Measurements from ENCODE around the gene FAM124A.
A peak's percentile ranks its signal among the peaks of the same experiment; 100 is the strongest.

FAM124A gene

DNA sequence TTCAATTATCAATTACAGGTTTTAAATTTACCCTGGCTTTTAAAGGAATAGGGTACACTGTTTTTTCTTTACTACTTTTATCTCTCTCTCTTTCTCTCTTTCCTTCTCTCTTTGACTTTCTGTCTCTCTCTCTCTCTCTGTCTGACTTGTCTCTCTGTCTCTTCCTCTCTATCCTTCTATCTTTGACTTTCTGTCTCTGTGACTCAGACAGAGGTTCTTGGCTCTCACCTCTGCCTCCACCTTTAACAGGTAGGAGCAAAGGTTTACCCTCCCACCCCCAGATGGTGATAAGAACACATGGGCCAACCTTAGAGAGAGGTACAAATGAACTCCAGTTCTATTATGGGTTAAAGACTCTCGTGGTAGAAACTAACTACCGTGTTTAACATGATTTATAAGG, 20.3 kb upstream of the FAM124A start:
- no peak overlapping the region for H3K27ac Mint-ChIP-seq

DNA sequence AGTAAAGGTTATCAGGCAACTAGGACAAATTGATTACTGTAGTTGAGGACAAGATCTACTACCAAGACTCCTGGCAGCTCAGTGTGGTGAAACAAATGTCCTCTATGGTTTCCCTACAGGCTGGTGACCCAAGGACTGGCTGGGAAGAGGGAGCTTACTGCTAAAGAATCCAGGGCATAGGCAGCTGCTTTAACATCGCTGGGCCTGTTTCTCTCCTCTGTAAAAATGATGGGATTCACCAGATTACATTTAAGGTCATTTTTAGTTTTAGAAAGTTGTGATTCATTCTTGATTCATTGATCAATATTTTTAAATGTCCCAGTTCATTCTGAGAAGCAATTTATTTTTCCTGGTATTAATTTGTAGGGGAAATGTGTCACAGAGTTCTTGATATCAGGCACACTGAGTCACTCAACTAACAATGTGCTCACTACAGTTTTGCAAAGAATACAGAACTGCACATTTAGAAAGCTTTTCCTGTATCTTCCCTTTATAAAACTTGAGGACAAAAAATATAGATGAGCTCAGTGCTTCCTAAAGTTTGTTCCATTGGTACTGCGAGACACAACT, 19.6 kb upstream of the FAM124A start:
- Mint-ChIP-seq H3K36me3 (ENCODE audit: insufficient read depth) (no peaks in the 10 kb centered on the region), H3K27ac (no peak overlapping the region), H3K4me1 (ENCODE audit: low read depth in 2 of 2) (no peaks in the 10 kb centered on the region), H3K9me3 (peaks cover 0 to 4% of the 10 kb centered on the region in 2 donors), H3K4me3 (no peak overlapping the region), H3K27me3 (peaks cover 34 to 38% of the 10 kb centered on the region in 2 donors)
- ATAC-seq (replicated peaks) (no peak), DNase-seq (no peak)

More for the DNA sequence above, 20.3 kb upstream of the FAM124A start:
- H3K36me3 Mint-ChIP-seq (ENCODE audit: insufficient read depth), result no peaks in the 10 kb centered on the region
- DNase-seq, result no peak
- peaks cover 32 to 37% of the 10 kb centered on the region in 2 donors for H3K27me3 Mint-ChIP-seq
- peaks cover 0 to 4% of the 10 kb centered on the region in 2 donors for H3K9me3 Mint-ChIP-seq
- H3K4me3 Mint-ChIP-seq, result no peak overlapping the region
- no peak for ATAC-seq (replicated peaks)
- no peaks in the 10 kb centered on the region for H3K4me1 Mint-ChIP-seq (ENCODE audit: low read depth in 2 of 2)

DNA sequence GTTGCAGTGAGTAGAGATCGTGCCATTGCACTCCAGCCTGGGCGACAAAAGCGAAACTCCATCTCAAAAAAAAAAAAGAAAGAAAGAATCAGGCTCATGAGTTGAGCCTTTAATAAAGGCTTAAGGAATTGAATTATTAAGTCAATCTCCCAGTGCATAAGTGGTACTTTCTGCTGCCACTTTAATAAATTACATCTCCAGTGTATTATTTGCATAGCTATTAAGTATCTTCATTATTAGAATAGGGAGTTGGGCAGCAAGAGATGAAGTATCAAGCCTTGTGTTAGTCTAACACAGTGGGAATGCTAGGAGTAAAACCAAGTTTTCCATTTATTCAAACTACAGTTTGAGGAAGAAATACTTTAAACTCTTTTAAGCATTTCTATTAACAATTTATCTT, 15.6 kb upstream of the FAM124A start:
- no peaks in the 10 kb centered on the region for H3K9me3 Mint-ChIP-seq
- H3K36me3 Mint-ChIP-seq (ENCODE audit: insufficient read depth), result no peaks in the 10 kb centered on the region
- ATAC-seq (replicated peaks), result no peak
- H3K4me1 Mint-ChIP-seq (ENCODE audit: low read depth in 2 of 2), result no peaks in the 10 kb centered on the region
- no peak overlapping the region for H3K27ac Mint-ChIP-seq
- H3K27me3 Mint-ChIP-seq, result peaks cover 61 to 65% of the 10 kb centered on the region in 2 donors
- no peak for DNase-seq
- H3K4me3 Mint-ChIP-seq, result no peak overlapping the region

DNA sequence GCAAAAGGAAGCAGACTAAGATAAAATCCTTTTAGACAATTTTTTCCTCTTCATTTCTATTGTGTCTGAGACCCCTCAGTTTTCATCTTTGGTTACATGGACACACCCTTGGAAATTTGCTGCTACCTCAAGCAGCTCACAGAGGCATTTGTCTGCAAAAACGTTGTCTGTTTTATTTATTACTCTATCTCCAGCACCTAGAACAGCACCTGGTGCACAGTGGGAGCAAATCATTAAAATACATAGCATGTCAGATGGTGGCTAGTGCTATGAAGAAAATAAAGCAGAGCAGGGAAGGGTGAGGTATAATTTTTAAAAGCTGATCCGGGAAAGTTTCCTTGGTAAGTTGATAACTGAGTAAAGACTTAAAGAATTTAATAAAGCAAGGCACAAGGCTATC, 14.3 kb upstream of the FAM124A start:
- no peak overlapping the region for H3K27ac Mint-ChIP-seq
- no peaks in the 10 kb centered on the region for H3K9me3 Mint-ChIP-seq
- H3K36me3 Mint-ChIP-seq (ENCODE audit: insufficient read depth), result no peaks in the 10 kb centered on the region
- ATAC-seq (replicated peaks), result no peak
- DNase-seq, result no peak
- no peaks in the 10 kb centered on the region for H3K4me1 Mint-ChIP-seq (ENCODE audit: low read depth in 2 of 2)
- no peak overlapping the region for H3K4me3 Mint-ChIP-seq
- H3K27me3 Mint-ChIP-seq, result peaks cover 74 to 78% of the 10 kb centered on the region in 2 donors

DNA sequence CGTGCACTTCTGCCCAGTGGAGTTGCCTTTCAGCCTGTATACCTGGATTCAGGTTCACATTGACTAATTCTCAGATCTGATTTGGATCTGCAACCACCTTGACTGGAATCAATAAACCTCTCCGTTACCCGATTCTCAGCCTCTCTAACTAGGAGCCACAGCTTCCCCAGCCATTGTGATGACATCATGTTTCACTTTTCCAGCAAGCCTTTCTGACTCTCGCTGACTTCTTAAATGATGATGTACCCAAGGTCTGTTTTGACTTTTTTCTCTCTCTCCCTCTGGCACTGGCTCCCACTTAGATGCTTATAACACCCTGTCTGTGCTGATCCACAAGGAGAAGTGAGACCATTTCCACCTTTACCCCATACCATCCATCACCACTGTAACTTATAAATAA, 13.5 kb upstream of the FAM124A start:
- ATAC-seq (replicated peaks) (no peak), DNase-seq (no peak)
- H3K4me3 Mint-ChIP-seq, result no peak overlapping the region
- no peaks in the 10 kb centered on the region for H3K4me1 Mint-ChIP-seq (ENCODE audit: low read depth in 2 of 2)
- peaks cover 71 to 78% of the 10 kb centered on the region in 2 donors for H3K27me3 Mint-ChIP-seq
- H3K9me3 Mint-ChIP-seq, result no peaks in the 10 kb centered on the region
- H3K36me3 Mint-ChIP-seq (ENCODE audit: insufficient read depth), result no peaks in the 10 kb centered on the region
- no peak overlapping the region for H3K27ac Mint-ChIP-seq

DNA sequence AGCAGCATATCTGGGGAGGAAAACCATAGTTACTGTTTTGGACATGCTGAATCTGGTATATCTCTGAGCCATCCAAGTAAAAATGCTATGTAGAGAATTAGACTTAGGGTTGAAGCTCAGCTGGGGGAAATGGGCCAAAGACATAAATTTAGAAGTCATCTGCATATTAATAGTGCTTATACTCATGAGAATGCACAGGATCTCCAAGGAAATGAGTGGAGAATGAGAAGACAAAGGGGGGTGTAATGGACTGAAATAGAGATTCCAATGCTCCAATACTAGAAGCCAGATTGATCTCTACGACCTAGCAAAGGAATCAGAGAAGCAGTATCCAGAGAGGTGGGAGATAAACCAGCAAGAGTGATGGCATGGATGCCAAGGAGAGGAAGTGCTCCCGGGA, 10.3 kb upstream of the FAM124A start:
- H3K4me3 Mint-ChIP-seq, result no peak overlapping the region
- no peaks in the 10 kb centered on the region for H3K36me3 Mint-ChIP-seq (ENCODE audit: insufficient read depth)
- no peak overlapping the region for H3K27ac Mint-ChIP-seq
- no peaks in the 10 kb centered on the region for H3K9me3 Mint-ChIP-seq
- H3K27me3 Mint-ChIP-seq, result peaks cover 69 to 77% of the 10 kb centered on the region in 2 donors
- ATAC-seq (replicated peaks) (no peak), DNase-seq (no peak)
- no peaks in the 10 kb centered on the region for H3K4me1 Mint-ChIP-seq (ENCODE audit: low read depth in 2 of 2)

DNA sequence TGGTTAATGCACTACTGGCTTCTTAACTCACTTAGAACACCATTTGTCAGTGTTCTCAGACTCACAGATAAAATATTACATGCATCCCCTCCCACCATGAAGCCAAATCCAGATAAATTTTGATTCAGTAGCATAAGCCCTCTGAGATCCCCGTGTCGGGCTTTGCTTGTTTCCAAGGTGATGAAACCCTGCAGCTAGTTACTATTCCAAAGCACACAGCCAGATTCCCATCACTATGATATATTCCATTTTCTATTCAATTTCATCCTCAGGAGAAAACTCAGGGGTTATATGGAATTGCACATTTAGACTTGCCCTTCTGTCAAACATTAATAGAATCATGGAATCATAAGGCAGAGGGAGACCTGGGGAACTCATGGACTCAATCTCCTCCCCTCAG, 9.4 kb upstream of the FAM124A start:
- DNase-seq (no peak), ATAC-seq (replicated peaks) (no peak)
- H3K4me1 Mint-ChIP-seq (ENCODE audit: low read depth in 2 of 2), result no peaks in the 10 kb centered on the region
- H3K27ac Mint-ChIP-seq, result no peak overlapping the region
- H3K36me3 Mint-ChIP-seq (ENCODE audit: insufficient read depth), result no peaks in the 10 kb centered on the region
- H3K4me3 Mint-ChIP-seq, result no peak overlapping the region
- no peaks in the 10 kb centered on the region for H3K9me3 Mint-ChIP-seq
- peaks cover 72 to 81% of the 10 kb centered on the region in 2 donors for H3K27me3 Mint-ChIP-seq

DNA sequence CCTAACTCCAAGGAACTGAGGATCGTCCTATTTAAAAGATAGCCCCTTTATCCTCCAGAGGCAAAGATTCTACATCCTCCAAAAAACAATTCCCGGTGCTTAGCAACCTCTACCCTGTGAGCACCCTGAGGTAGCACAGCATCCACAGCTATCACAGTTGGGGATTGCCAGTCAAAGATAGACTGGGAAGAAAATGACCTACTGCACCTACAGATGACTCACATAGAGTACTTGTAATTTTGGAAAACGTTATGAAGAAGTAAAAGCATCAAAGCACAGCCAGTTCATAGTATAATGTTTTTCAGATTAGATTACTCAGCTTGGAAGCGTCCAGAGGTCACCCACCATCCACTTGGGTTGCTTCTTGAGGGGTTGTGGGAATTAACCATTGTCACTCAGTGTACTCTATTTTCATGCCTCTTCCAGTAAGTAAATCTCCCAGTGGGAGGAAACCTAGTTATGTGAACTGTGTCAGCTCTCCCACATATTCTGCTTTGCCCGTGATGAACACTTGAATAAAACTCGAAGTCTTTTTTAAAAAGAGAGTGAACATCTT, 8.9 kb upstream of the FAM124A start:
- Mint-ChIP-seq H3K27ac (no peak overlapping the region), H3K9me3 (no peaks in the 10 kb centered on the region), H3K27me3 (peaks cover 70 to 81% of the 10 kb centered on the region in 2 donors), H3K36me3 (ENCODE audit: insufficient read depth) (no peaks in the 10 kb centered on the region), H3K4me1 (ENCODE audit: low read depth in 2 of 2) (no peaks in the 10 kb centered on the region), H3K4me3 (no peak overlapping the region)
- DNase-seq (no peak), ATAC-seq (replicated peaks) (no peak)

DNA sequence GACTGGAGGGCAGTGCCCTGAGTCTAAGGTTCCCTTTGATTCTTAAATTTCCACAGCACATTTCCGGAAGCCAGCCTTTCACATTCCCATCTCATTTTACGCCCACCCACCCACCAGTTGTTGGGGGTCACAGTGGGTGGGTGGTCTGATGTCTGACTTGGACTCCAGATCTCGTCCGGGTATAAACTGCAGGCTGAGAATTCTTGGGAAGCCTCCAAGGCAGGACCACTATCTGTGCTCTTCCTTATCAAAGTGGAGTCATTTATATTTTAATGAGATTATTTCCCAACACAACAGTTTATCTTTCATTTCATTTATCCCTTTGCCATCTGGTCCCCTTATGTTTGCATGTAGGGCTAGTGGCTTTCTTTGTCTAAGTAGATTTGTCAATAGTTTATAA, 3.6 kb upstream of the FAM124A start:
- no peak for ATAC-seq (replicated peaks)
- no peaks in the 10 kb centered on the region for H3K4me1 Mint-ChIP-seq (ENCODE audit: low read depth in 2 of 2)
- H3K27ac Mint-ChIP-seq, result no peak overlapping the region
- DNase-seq, result no peak
- H3K36me3 Mint-ChIP-seq (ENCODE audit: insufficient read depth), result no peaks in the 10 kb centered on the region
- peaks cover 61 to 69% of the 10 kb centered on the region in 2 donors for H3K27me3 Mint-ChIP-seq
- H3K9me3 Mint-ChIP-seq, result no peaks in the 10 kb centered on the region
- no peak overlapping the region for H3K4me3 Mint-ChIP-seq

DNA sequence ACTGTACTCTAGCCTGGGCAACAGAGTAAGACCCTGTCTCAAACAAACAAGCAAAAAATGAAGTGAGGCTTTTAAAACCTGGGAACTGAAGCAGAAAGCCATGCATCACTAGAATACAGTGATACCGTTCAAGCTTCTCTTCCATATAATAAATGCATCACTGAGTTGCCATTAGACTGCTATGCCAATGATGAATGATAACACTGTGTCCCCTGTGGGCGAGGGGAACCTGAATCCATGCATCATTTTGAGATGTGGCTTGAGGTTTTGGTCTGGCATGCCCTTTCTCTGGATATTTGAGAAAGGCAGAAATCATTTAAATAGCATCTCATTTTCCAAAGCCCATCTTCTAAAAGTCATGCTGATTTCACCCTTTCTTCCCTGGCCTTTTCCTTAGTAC, 1.5 kb upstream of the FAM124A start:
- no peaks in the 10 kb centered on the region for H3K9me3 Mint-ChIP-seq
- H3K36me3 Mint-ChIP-seq (ENCODE audit: insufficient read depth), result no peaks in the 10 kb centered on the region

DNA sequence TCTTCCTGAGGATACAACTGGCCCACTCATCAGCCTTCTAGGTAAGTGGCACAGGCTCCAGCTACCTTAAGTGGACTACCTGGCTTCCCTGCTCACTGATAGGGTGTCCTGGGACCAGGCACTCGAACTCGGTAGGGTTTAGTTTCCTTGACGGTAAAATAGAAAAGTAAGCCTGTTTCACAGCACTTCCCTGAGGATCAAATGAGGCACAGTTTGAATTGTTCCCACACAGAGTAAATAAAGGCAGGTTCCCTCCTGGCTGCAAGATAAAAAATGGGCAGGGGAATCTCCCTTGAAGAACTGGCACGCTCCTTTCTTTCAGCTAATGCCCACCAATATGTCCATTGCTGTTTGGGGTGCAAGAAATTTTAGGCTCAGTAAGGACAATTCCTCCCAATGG, 1.1 kb upstream of the FAM124A start:
- ATAC-seq (replicated peaks), result no peak
- no peak overlapping the region for H3K27ac Mint-ChIP-seq
- no peaks in the 10 kb centered on the region for H3K9me3 Mint-ChIP-seq
- no peaks in the 10 kb centered on the region for H3K36me3 Mint-ChIP-seq (ENCODE audit: insufficient read depth)
- peak overlapping the region; percentile 60 to 71 for H3K4me3 Mint-ChIP-seq
- H3K4me1 Mint-ChIP-seq (ENCODE audit: low read depth in 2 of 2), result no peaks in the 10 kb centered on the region
- DNase-seq, result no peak
- H3K27me3 Mint-ChIP-seq, result peaks cover 66 to 73% of the 10 kb centered on the region in 2 donors

More for the DNA sequence above, 1.5 kb upstream of the FAM124A start:
- Mint-ChIP-seq H3K27ac (no peak overlapping the region), H3K4me1 (ENCODE audit: low read depth in 2 of 2) (no peaks in the 10 kb centered on the region), H3K4me3 (peak overlapping the region in 1 of 2 donors; percentile 60), H3K27me3 (peaks cover 65 to 69% of the 10 kb centered on the region in 2 donors)
- ATAC-seq (replicated peaks) (no peak), DNase-seq (no peak)

DNA sequence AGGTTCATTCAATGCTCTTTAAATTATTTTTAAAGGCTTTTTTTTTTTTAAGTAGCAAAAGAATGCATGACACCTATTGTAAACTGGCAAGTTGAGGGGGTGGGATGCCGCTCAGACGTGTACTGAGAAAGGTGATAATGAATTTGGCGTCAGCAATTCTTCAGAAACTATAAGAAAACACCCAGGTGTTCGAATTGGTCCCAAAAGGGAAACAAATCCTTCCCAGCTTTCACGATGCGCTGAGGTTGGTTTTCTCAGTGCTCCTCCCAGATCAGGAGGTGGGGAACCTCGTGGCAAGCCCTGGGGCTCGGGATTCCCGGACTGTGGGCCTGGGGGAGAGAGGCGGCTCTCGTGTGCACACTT, 543 bp upstream of the FAM124A start:
- no peaks in the 10 kb centered on the region for H3K4me1 Mint-ChIP-seq (ENCODE audit: low read depth in 2 of 2)
- H3K9me3 Mint-ChIP-seq, result no peaks in the 10 kb centered on the region
- ATAC-seq (replicated peaks) (no peak), DNase-seq (no peak)
- H3K27me3 Mint-ChIP-seq, result peaks cover 72 to 77% of the 10 kb centered on the region in 2 donors
- H3K27ac Mint-ChIP-seq, result no peak overlapping the region
- H3K4me3 Mint-ChIP-seq, result peak overlapping the region; percentile 60 to 71
- H3K36me3 Mint-ChIP-seq (ENCODE audit: insufficient read depth), result no peaks in the 10 kb centered on the region

DNA sequence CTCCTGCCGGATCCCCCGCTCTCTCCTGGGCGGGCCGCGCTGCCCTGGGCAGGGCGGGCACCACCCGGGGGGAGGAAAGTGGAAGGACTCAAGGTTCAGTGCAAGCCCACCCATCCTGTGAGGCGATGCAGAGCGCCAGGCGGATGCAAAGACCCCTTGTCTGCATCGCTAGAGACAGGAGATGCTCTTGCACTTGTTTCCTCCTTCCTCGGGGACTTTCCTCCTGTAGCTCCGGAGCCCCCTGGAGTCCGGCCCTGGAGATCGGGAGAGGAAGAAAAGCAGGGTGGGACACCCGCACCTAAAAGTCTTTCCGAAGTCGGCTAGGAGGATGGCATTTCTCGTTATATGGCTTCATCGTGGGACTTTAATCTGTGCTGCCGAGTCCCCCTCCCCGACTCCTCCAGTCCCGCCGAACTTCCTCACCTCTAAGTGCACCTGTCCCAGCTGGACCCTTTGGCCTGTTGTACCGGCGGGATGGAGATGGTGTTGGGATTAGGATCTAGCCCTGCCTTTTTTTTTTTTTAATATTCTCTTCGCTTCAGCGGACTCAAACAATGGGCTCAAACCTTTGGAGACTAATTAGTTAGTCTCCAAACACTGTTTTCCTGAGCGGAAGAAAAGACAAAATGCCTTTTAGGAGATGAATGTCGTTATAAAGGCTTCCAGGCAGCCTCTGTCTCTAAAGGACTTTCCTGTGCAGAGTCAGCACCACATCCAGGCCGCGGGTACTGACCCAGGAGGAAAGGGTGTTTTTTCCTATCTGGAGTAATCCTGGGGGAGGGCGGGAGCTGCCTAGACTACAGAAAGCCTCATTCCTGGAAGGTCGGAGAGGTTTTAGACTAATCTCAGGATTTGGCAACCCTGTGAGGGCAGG, 725 bp downstream of the FAM124A start:
- Mint-ChIP-seq H3K27ac (no peak overlapping the region), H3K27me3 (peaks cover 67 to 72% of the 10 kb centered on the region in 2 donors), H3K9me3 (no peaks in the 10 kb centered on the region), H3K4me1 (ENCODE audit: low read depth in 2 of 2) (no peaks in the 10 kb centered on the region), H3K4me3 (peak overlapping the region; percentile 32 to 58), H3K36me3 (ENCODE audit: insufficient read depth) (no peaks in the 10 kb centered on the region)
- ATAC-seq (replicated peaks) (no peak), DNase-seq (no peak)

Data from effector memory CD8-positive, alpha-beta T cell (primary cell).